K562 (cell line): Measurements from ENCODE around the gene CDC45. TPM values are rescaled to one million over a fixed set of nuclear protein-coding genes. Genes with fewer than 3 reads are reported as not detected.
A peak's percentile ranks its signal among the peaks of the same experiment; 100 is the strongest.

Experiments
- ATAC-seq: fragments of 200-7000 bp; cut with Tn5 transposase; 3 replicates; pipeline ENCODE4 v1.9.1; 2020; ENCODE audit warnings: moderate library complexity
- BruUV-seq: library from RNA; stranded (reverse); fragments of 400-500 nt; replicated peaks from 2 replicates; lab custom pipeline; 2021; lab: Mats Ljungman, UMichigan
- CTCF ChIA-PET: fragments of 300-600 bp; formaldehyde crosslinking; extraction: SDS; loops from one replicate; lab custom pipeline; 2021; ENCODE audit warnings: low intra/inter-chr PET ratio; lab: Yijun Ruan, JAX
- POLR2A ChIA-PET: fragments of 300-600, 350-650 bp; sonication (Branson Sonifier 250); formaldehyde crosslinking; extraction: SDS; loops from one replicate; lab custom pipeline; 2021; ENCODE audit warnings: antibody characterized with exemption, inconsistent platforms; lab: Yijun Ruan, JAX
- DNase-seq, 4 experiments: peaks; one replicate each; pipeline versions ENCODE4 v3.0.0 to v3.0.0-alpha.2; 2011 to 2018; ENCODE audit warnings: low spot score in 3 of 4, mixed read lengths in 3 of 4; ENCODE audit errors: extremely low read depth in 1 of 4
- FAIRE-seq: peaks from 2 replicates; lab custom pipeline; 2011; peaks lifted over from hg19 to GRCh38; lab: Jason Lieb, UNC
- H2AFZ ChIP-seq: 2 replicates; pipeline ENCODE4 v1.6.0; 2011; ENCODE audit warnings: low read depth, low read length, control low read depth, inconsistent platforms
- H3K27ac ChIP-seq: fragments of 200-600 bp; 3 replicates; pipeline ENCODE4 v1.8.0; 2011; ENCODE audit warnings: low read depth, mild to moderate bottlenecking, control low read depth, inconsistent platforms, low read length, moderate library complexity, mixed read lengths; ENCODE audit errors: extremely low read depth
- H3K27me3 ChIP-seq, 2 experiments: fragments of 300-600 bp in 1 of 2; 2 replicates in 1 of 2; 3 replicates in 1 of 2; pipeline versions ENCODE4 v1.6.0 to v1.8.0; 2011; ENCODE audit warnings: inconsistent platforms in 2 of 2, low read length in 2 of 2, mild to moderate bottlenecking in 1 of 2, mixed read lengths in 1 of 2, moderate library complexity in 1 of 2; ENCODE audit not compliant: control insufficient read depth in 2 of 2, insufficient read depth in 2 of 2
- H3K36me3 ChIP-seq: fragments of 300-600 bp; 3 replicates; pipeline ENCODE4 v1.8.0; 2011; ENCODE audit warnings: mild to moderate bottlenecking, low read length, inconsistent platforms; ENCODE audit not compliant: control insufficient read depth, insufficient read depth
- H3K4me1 ChIP-seq, 2 experiments: fragments of 200-600 bp in 1 of 2; replicated peaks in 1 of 2; 2 replicates in 1 of 2; 3 replicates in 1 of 2; pipeline versions ENCODE4 v1.5.1 to v1.8.0; 2011; ENCODE audit warnings: inconsistent platforms in 2 of 2, low read length in 2 of 2, mild to moderate bottlenecking in 1 of 2, mixed read lengths in 1 of 2, moderate library complexity in 1 of 2; ENCODE audit not compliant: control insufficient read depth in 2 of 2, insufficient read depth in 2 of 2
- H3K4me2 ChIP-seq: 2 replicates; pipeline ENCODE4 v1.6.1; 2011; ENCODE audit warnings: low read length, control low read depth, inconsistent platforms, mixed read lengths; ENCODE audit not compliant: insufficient read depth
- H3K4me3 ChIP-seq: fragments of 200-600 bp; sonication (generic), shearing (Covaris generic); 2 replicates; pipeline ENCODE4 v1.5.1; 2016; ENCODE audit warnings: control low read depth, inconsistent platforms
- H3K79me2 ChIP-seq: fragments of 200-600 bp; 3 replicates; pipeline ENCODE4 v1.8.0; 2011; ENCODE audit warnings: low read length, inconsistent platforms; ENCODE audit not compliant: control insufficient read depth, insufficient read depth
- H3K9ac ChIP-seq, 2 experiments: 2 replicates each; pipeline versions ENCODE4 v1.6.0 to v1.6.1; 2011; ENCODE audit warnings: low read depth in 2 of 2, low read length in 2 of 2, control low read depth in 1 of 2, inconsistent platforms in 1 of 2, mild to moderate bottlenecking in 1 of 2, mixed read lengths in 1 of 2; ENCODE audit not compliant: insufficient read depth in 1 of 2
- H3K9me1 ChIP-seq: one replicate; pipeline ENCODE4 v1.6.0; 2011; ENCODE audit warnings: inconsistent platforms, mild to moderate bottlenecking, low read length, moderate library complexity; ENCODE audit not compliant: control insufficient read depth, insufficient read depth
- H3K9me3 ChIP-seq: replicated peaks from 2 replicates; pipeline ENCODE4 v1.5.1; 2011; ENCODE audit warnings: low read depth, low read length, inconsistent platforms; ENCODE audit not compliant: control insufficient read depth, insufficient read depth
- H4K20me1 ChIP-seq: replicated peaks from 2 replicates; pipeline ENCODE4 v1.6.1; 2011; ENCODE audit warnings: low read length, inconsistent platforms, mixed read lengths; ENCODE audit not compliant: control insufficient read depth, insufficient read depth
- IRF1 ChIP-seq: sonication (generic); formaldehyde crosslinking; IDR thresholded peaks from 2 replicates; pipeline ENCODE4 v1.8.0; 2022; ENCODE audit warnings: missing genetic modification reagents, mild to moderate bottlenecking, borderline replicate concordance
- MCM5 ChIP-seq: fragments of 450-650 bp; IDR thresholded peaks from 2 replicates; pipeline ENCODE4 v1.6.1; 2016; ENCODE audit warnings: low read depth
- MTA3 ChIP-seq: fragments of 450-650 bp; formaldehyde crosslinking; IDR thresholded peaks from 2 replicates; pipeline ENCODE4 v1.6.1; 2017; ENCODE audit warnings: mild to moderate bottlenecking, borderline replicate concordance
- POLR2AphosphoS5 ChIP-seq: IDR thresholded peaks from 2 replicates; pipeline ENCODE4 v1.6.1; 2011; ENCODE audit warnings: mild to moderate bottlenecking, low read depth, low read length, moderate library complexity; ENCODE audit not compliant: control insufficient read depth, insufficient read depth
- RERE ChIP-seq: sonication (generic); formaldehyde crosslinking; IDR thresholded peaks from 2 replicates; pipeline ENCODE4 v1.8.0; 2023; ENCODE audit warnings: missing genetic modification reagents, mild to moderate bottlenecking, borderline replicate concordance
- RFX7 ChIP-seq: fragments of 250-450 bp; sonication (Bioruptor Pico); IDR thresholded peaks from 2 replicates; pipeline ENCODE4 v1.5.1; 2021; ENCODE audit warnings: mild to moderate bottlenecking
- ZNF592 ChIP-seq: fragments of 450-650 bp; IDR thresholded peaks from 2 replicates; pipeline ENCODE4 v1.6.1; 2017; ENCODE audit warnings: antibody characterized with exemption, mild to moderate bottlenecking
- ZNF740 ChIP-seq, 3 experiments: fragments of 200-800 bp in 1 of 3; sonication (Bioruptor generic) in 1 of 3; sonication (generic) in 1 of 3; formaldehyde crosslinking in 1 of 3; IDR thresholded peaks; 2 replicates each; pipeline versions ENCODE4 v1.6.1 to v1.8.0; 2016 to 2022; ENCODE audit warnings: mild to moderate bottlenecking in 2 of 3, missing compliant biosample characterization in 2 of 3, missing genetic modification characterization in 2 of 3, missing genetic modification reagents in 1 of 3
- WGBS: fragments of 100-300 bp; shearing (Covaris generic); methylation state at CpG from one replicate; pipeline ENCODE4 v1.1.6; 2016; ENCODE audit warnings: low coverage, mixed read lengths; ENCODE audit not compliant: insufficient coverage; ENCODE audit errors: missing lambda C conversion rate; 5-methylcytosine and 5-hydroxymethylcytosine counted together
- in situ Hi-C: fragments of 300-500 bp; cut with MboI; formaldehyde crosslinking; loops from 4 replicates; pipeline ENCODE4 v1.15.0; 2018; ENCODE audit warnings: inconsistent platforms, mixed read lengths
- intact Hi-C: fragments of 100-400 bp; cut with micrococcal nuclease; formaldehyde crosslinking; loops from 2 replicates; pipeline ENCODE4 v1.14.2; 2022
- polyA plus RNA-seq, 8 experiments: library from polyadenylated mRNA; depleted of rRNA in 4 of 8; stranded (reverse) in 5 of 8; unstranded in 3 of 8; fragments of >200 nt; fragmentation: Nextera tagmentation in 2 of 8; fragmentation: Illumina TruSeq in 1 of 8; extraction: Ambion mirVana in 2 of 8; extraction: Trizol in 1 of 8; gene quantifications; 2 replicates each; pipeline versions ENCODE4 v1.2.1 to v1.2.3, GENCODE V29; 2011 to 2014; ENCODE audit warnings: inconsistent platforms in 1 of 8, missing spikeins in 1 of 8
- total RNA-seq, 7 experiments: library from RNA; depleted of rRNA in 6 of 7; stranded (reverse); fragments of >200 nt in 6 of 7; fragmentation: Illumina TruSeq in 2 of 7; extraction: Trizol in 2 of 7; gene quantifications; 2 replicates each; pipeline versions ENCODE4 v1.2.1 to v1.2.3, GENCODE V29; 2011 to 2021; ENCODE audit warnings: low replicate concordance in 1 of 7

Gene CDC45
- total and polyA plus RNA-seq, 9 of the 15 experiments (the other 6 are each of a cell fraction or from before 2014, with no cell fraction given): 251 to 580 (median 410) TPM

GRCh38 chr22:19509191-19509590 lies 29.5 kb downstream of the CDC45 start:
- Histone ChIP-seq H3K4me3 (no peak overlapping the region), H2AFZ (no peak overlapping the region), H3K9me3 (no peaks in the 10 kb centered on the region), H3K27ac (no peak overlapping the region), H3K9ac (no peak overlapping the region), H3K79me2 (no peaks in the 10 kb centered on the region), H3K27me3 (no peaks in the 10 kb centered on the region), H3K4me1 (peaks cover 0 to 5% of the 10 kb centered on the region in 2 experiments; a peak in 1 of 5 replicates), H3K9me1 (peaks cover 4% of the 10 kb centered on the region), H4K20me1 (peaks cover 10% of the 10 kb centered on the region; the same call in 1 of the 2 replicates), H3K4me2 (no peak overlapping the region), H3K36me3 (peaks cover 99% of the 10 kb centered on the region)
- DNase-seq (no peak), ATAC-seq (no peak), FAIRE-seq (no peak)
- WGBS: 92% methylated on average over 3 of the region's 3 CpGs
- intact Hi-C loops (no loop called here), in situ Hi-C loops (loop anchor here (10.0 kb wide), 1 partner anchor 836 kb away; no protein-coding TSS in a partner anchor)
- ChIA-PET POLR2A (interaction anchor here (0.8 to 6.3 kb wide), 9 partner anchors 8 to 335 kb away, joined by 3 to 46 read pairs (median 4); no protein-coding TSS in a partner anchor), CTCF (no interaction called here)
- BruUV-seq: no TSS peak
- TF ChIP-seq POLR2AphosphoS5 (peak; percentile 46; the same call in 1 of the 2 replicates), RERE (no peak), RFX7 (0 out of 2 replicates have a peak, but pooled peaks have one; percentile 67), MTA3 (no peak), ZNF740 (CRISPR knock-in tag; IDR thresholded peaks at IDR 0.05) (no peak), ZNF740 (tag; IDR thresholded peaks at IDR 0.05) (no peak), IRF1 (CRISPR knock-in tag) (no peak), MCM5 (no peak), ZNF592 (no peak)
